ENCODE data around the gene ACSL5. TPM values are rescaled to one million over a fixed set of nuclear protein-coding genes. Genes with fewer than 3 reads are reported as not detected.

Gene ACSL5
- total and polyA plus RNA-seq, 4 donors: 15.0 to 201 (median 43.5) TPM

- 35% methylated on average over 12 of the region's 12 CpGs for WGBS
- Histone ChIP-seq H3K9ac (ENCODE audit: low read depth in 1 of 2, low read length in 2 of 2) (no peak overlapping the region), H3K27me3 (ENCODE audit: control insufficient read depth in 4 of 4, insufficient read depth in 4 of 4, low read length in 3 of 4) (no peaks in the 10 kb centered on the region), H3K27ac (ENCODE audit: low read depth in 1 of 2, low read length in 2 of 2) (peak overlapping the region; percentile 48 to 53), H3K36me3 (ENCODE audit: control insufficient read depth in 4 of 4, insufficient read depth in 3 of 4, low read depth in 1 of 4, low read length in 3 of 4) (no peaks in the 10 kb centered on the region), H3K4me3 (ENCODE audit: low read depth in 1 of 3, low read length in 3 of 3) (no peak overlapping the region), H3K9me3 (ENCODE audit: control insufficient read depth in 4 of 4, low read length in 3 of 4) (no peaks in the 10 kb centered on the region), H3K4me1 (ENCODE audit: control insufficient read depth in 4 of 4, insufficient read depth in 4 of 4, low read length in 3 of 4) (peaks cover 0 to 27% (median 25%) of the 10 kb centered on the region in 4 donors)
- no peak for DNase-seq (ENCODE audit: low spot score)
- peak; percentile 97 for TF ChIP-seq RXRA (IDR thresholded peaks at IDR 0.05)
- peak; percentile 37 for TF ChIP-seq YY1 (IDR thresholded peaks at IDR 0.05)
- no peak for TF ChIP-seq GABPA (IDR thresholded peaks at IDR 0.05 in 1 of 2, conservative IDR thresholded peaks at IDR 0.05 in 1 of 2)
- TF ChIP-seq TAF1 (conservative IDR thresholded peaks at IDR 0.05): no peak
- TF ChIP-seq REST (IDR thresholded peaks at IDR 0.05): peak; percentile 43
- TF ChIP-seq ATF3 (IDR thresholded peaks at IDR 0.05): no peak
- no peak for TF ChIP-seq FOXA1 (IDR thresholded peaks at IDR 0.05)
- TF ChIP-seq ZBTB33 (IDR thresholded peaks at IDR 0.05): no peak
- TF ChIP-seq MAX (IDR thresholded peaks at IDR 0.05): peak; percentile 51
- peak; percentile 58 for TF ChIP-seq FOXA2 (IDR thresholded peaks at IDR 0.05)
- TF ChIP-seq JUND (IDR thresholded peaks at IDR 0.05): peak in 1 of 2 donors; percentile 4
- peak; percentile 75 for TF ChIP-seq SP1 (IDR thresholded peaks at IDR 0.05)
- peak in 1 of 2 donors; percentile 12 for TF ChIP-seq RAD21 (IDR thresholded peaks at IDR 0.05)
- peak; percentile 57 for TF ChIP-seq NR2F2 (IDR thresholded peaks at IDR 0.05)
- peak; percentile 61 for TF ChIP-seq HNF4G (IDR thresholded peaks at IDR 0.05)
- peak; percentile 84 for TF ChIP-seq HNF4A (conservative IDR thresholded peaks at IDR 0.05)
- TF ChIP-seq CTCF (IDR thresholded peaks at IDR 0.05; ENCODE audit: low read depth, low read length, missing input control): no peak
- TF ChIP-seq EGR1 (IDR thresholded peaks at IDR 0.05; ENCODE audit: low read depth in 2 of 2): peak in 1 of 2 donors; percentile 18
Observed at GRCh38 chr10:112347709-112348671, 25.9 kb upstream of the ACSL5 start.

All from liver (tissue), 9 donors.